NAMALWA (cell line): ENCODE measurements around the gene SLC39A11.
"Not testable (repeated sequence)": the region's sequence is repeated elsewhere in the genome, so short reads cannot be mapped to it uniquely, and the experiment has no call there.

Source experiments
- DNase-seq: peaks from one replicate; pipeline ENCODE4 v3.0.0-alpha.2; 2015; ENCODE audit warnings: low spot score

Gene SLC39A11

DNA sequence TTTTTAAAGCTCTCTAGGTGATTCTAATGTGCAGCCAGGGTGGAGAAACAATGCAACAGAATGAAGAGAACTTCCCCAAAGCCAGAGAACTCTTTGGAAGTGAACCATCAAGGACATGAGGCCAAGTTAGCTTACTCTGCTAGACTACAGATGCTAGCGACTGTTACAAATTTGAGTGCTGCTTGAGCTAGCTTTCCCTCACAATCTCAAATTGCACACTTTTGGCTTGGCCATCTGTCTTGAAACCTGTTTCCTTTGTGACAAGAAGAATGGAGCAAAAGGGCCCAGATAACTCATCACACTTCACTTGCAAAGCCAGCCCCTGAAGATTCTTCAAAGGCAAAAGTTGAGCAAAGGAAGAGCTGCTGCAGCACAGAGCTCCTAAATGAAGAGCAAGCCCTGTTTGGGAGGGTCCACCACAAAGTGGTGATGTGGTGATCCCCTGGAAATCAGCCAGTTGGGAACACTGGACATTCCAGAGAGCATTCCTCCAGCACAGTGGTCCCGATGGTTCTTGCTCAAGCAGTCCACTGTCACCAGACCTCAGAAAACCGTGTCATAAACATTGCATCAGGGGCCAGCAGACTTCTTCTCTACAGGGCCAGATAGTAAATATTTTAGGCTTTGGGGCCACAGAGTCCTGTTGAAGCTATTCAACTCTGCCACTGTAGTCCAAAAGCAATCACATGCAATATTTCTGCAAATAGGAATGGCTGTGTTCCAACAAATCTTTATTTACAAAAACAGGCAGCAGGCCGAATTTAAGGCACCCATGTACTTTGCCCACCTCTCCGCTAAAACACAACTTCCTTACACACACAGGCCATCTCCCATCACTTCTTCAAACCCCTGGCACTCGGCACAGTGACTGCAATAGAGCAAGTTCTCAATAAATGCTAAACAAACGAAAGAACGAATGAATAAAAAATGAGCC is 21.2 kb downstream of the SLC39A11 start:
- no peak for DNase-seq

DNA sequence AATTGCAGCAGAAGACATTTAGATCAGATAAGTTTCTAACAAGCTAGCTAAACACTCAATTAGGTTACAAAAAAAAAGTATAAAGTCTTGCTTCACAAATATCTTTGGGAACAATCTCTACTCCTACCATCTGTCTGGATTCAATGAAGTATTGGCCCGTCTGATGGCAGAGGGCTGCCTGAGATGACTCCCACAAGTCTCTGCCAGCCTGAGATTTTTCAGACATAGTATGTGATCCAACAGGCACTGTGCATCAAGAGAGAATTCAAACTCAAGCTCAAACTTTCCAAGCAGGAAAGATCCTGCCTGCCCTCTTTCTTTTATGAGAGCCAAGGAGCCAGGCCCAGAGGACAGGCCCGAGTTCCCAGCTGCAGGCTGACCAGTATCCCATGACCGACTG is 22.6 kb downstream of the SLC39A11 start:
- DNase-seq: no peak

DNA sequence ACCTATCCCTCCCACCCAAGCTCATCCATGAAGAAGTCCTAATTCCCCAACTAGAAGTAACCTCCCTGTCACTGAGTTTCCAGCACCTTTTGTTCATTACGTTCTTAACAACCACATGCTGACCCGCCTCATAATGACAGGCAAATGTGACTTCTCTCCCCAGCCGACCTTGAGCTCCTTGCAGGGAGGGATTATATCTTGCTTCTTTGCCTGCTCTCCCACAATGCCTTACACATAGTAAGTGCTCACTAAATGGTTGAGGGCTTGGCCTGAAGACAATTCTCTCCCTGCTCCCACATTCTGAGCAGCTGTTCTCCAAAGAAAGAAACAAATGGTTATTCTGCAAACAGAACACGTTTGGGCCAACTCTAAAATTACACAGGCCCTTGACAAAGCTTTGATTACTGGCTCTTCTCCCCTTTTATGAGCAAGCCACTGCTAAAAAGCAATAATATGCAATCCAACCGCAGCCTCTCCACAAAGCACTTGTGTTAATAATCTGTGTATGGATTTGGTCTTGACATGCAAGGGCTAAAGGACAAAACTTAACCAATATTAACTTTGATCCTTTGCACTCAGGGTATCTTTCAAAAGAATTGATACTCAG is 23.2 kb downstream of the SLC39A11 start:
- no peak for DNase-seq

DNA sequence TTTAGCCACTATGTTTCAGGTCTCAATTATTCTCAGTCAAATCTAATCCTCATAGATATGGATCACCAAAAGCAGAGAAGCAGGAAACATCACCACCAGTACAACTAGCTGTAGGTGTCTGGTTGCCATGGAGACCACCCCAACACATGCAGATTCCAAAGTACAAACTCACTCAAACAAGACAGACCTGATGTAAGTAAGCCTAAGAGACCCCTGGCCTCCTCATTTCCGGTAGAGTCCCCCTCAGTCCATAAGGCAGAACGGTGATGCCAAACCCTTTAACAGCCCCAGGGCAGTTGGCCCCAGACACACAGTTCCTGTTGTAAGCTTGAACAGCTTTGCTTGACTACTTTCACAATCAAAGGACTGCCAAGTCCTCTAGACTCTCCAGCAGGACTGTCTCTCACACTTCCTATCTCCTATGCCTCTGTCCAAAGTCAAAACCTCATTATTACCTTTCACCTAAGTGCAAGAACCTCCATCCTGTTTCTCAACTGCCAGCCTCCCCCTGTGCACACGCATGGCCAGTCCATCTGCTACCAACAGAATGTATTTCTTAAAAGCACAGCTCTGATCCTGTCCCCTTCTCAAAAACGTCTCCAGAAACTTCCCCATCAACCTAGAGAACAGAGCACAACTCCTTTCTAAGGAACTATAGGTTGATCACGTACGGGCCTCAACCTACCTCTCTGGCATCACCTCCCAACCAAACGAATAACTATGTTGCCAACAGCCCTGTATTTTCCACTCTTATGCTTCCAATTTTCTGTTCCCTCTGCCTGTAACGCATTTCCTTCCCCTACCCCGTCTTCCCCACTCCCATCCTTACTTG is 23.9 kb downstream of the SLC39A11 start:
- no peak for DNase-seq

DNA sequence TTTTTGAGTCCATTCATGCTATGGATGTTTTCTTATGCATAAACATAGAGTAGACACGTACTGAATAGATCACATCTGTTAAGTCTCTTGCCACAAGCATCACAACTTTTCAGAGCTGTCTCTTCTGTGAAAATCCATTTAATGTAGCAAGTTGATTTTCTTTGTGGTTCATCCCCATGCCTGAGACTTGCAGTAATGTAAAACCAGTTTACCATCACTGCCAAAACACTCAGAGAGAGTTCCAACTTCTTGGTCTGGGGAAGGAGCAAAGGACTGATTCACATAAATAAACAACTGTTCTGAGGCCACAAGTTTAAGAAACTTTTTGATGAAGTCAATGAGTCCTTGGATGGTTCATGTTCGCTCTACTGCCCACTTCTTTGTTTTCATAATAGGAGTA is 24.8 kb downstream of the SLC39A11 start:
- not testable (repeated sequence) for DNase-seq

DNA sequence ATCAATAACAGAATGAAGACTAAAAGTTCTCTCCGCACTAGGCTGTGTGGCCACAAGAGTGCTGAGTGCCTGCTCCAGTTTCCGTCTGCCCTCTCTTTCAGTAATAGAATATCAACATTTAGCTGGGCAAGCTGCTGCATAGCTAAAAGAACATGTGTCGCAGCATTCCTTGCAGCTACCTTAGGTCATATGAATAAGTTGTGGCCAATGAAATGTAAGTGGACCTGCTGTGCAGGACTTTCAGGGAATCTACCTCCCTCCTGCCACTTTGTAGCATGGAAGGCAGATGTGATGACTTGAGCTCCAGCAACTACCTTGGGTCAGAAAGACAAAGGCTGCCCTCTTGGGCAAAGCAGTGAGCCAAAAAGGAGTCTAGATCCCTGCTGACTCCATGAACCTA is 25.4 kb downstream of the SLC39A11 start:
- DNase-seq: no peak

DNA sequence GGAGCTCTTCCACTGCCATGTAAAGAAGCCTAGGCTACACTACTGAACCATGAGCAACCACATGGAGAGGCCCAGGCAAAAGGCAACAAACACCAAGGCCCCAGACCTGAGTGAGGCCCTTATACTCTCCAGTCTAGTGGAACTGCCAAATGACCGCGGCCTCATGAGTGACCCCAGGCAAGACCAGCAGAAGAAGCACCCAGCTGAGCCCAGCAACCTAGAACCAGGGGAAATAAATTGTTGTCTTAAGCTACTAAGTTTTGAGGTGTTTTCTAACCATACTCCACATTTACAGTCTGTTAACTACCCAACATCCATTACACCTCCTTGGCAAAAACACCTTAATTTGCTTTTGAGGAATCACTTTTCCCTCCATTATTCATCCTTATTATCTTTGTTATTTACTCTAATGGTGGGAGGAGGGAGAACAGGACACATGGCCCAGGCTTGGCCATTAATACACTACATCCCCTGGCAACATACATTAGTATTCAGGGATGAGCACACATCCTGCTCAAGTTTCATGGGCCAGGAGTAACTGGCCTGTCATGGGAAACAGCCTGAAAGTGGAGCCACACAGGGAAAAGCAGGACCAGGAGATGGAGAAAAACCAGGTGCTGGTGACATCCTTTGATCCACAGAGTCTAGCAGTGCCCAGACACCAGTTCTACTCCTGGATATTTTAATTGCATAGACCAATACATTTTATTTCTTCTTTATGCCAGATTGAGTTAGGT is 26.2 kb downstream of the SLC39A11 start:
- DNase-seq: no peak

DNA sequence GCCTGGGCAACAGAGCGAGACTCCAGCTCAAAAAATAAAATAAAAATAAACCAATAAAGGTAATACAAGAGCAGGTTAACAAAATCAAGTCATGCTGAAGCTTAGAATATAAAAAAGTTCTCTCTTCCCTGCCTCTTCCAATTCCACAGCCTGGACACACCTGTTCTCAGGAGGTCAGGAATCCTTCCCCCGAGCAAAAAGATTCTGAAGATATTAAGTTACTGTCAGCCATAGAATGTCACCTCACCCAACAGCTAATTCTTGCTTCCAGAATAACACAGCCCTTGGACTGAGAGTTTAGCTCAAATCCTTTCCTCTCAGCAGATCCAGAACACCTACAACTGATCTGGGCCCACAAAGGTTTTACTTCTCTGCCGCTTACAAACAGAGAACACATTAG is 27.1 kb downstream of the SLC39A11 start:
- no peak for DNase-seq

DNA sequence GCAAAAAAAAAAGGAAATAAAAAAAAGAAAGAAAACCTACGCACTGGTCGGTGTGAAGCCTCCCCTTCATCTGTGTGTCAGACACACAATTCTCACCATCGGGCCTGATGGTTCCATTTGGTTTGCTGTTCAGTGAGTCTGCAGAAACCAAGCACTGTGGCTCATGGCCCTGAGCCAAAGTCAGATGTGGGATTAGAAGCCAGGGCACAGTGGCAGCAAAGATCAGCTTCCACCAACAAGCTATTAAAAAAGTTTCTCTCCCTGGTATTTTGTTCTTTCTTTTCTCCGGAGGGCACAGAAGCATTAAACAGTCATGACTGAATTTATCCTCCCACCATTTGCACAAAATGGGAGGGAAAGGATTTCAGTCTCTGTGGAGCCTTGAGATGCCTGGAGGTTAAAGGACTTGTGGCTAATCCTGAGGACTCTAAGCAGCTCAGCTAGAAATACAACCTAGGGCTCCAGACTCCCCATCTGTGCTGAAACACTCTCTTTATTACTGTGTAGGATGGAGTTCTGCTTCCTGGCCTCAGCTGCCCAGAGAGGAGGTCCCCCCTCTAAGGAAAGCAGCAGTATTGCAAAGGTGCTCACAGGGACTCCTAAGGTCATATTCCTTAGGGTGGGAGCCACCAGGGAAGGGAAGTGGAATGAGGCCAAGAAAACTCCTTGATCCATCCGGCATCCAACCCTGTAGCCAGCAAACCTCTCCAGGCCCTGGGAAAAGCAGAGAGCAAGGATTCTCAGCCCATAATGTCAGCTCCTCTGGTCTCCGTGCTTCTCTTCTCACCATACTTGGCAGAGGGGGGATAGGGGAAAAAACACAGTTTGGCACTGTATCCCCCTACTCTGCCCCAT is 28.2 kb downstream of the SLC39A11 start:
- DNase-seq: no peak

DNA sequence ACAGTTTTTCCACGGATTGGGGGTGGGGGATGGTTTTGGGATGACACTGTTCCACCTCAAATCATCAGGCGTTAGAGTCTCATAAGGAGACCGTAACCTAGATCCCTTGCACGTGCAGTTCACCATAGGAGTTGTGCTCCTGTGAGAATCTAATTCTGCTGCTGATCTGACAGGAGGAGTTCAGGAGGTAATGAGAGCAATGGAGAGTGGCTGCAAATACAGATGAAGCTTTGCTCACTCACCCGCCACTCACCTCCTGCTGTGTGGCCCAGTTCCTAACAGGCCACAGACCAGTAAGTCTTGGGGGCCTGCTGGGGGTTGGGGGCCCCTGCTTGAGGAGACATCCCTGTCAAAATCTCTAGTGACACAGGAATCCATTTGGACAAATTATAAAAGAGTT is 29.8 kb downstream of the SLC39A11 start:
- DNase-seq: no peak

DNA sequence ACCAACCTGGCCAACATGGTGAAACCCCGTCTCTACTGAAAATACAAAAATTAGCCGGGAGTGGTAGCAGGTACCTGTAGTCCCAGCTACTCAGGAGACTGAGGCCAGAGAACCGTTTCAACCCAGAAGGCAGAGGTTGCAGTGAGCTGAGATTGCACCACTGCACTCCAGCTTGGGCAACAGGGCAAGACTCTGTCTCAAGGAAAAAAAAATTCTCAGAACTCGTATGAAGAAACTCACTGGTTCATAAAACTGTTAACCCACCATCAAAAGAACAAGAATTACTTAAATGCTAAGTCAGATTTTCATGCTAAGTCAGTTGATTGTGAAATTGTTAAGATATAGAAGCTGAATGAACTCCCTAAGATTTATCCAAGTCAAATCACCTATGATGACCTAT is 31.3 kb downstream of the SLC39A11 start:
- no peak for DNase-seq

DNA sequence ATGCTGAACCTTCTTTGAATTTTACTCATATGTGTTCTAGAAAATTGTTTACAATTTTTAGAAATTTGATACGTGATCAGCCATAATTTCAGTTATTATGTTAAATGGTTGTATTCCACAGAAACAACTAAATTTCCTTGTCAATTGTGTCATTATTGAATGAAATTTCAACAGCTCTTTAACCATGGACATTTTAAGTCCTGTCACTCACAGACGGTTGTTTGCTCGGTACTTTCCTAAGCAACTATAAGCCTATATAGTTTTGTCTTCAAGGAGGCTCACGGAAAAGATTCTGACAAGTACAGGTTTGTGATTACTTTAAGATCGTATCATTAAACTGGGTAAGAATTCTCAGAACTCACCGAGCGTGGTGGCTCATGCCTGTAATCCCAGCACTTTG is 31.8 kb downstream of the SLC39A11 start:
- no peak for DNase-seq

DNA sequence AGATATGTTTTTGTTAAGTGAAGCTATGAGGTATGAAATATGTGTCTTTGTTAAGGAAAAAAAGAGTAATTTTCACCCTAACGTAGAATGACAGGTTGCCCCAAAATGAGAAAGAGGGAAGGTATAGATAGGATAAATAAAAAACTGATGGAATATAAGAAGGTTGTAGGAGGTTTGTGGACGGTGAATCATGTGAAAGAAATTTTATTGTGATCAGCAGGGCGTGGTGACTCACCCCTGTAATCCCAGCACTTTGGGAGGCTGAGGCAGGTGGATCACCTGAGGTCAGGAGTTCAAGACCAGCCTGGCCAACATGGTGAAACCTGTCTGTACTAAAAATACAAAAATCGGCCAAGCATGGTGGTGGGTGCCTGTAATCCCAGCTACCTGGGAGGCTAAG is 32.8 kb downstream of the SLC39A11 start:
- not testable (repeated sequence) for DNase-seq

DNA sequence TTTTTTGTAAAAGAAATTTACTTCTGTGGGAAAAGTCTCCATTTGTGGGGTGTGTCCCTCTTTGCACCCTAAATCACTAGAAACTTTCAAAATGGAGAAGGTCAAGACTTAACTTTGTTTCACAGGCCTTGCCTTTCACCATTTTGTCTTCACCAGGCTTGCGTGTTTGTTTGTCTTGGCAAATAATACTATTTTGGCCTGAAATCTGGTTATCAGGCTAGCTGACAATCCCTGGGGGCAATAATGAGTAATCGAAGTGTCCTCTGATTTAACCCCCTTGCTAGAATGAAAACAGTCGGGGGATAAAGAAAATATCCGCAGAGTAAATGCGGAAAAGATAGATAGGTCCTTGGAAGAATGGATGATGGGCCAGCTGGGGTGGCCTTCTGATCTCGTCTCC is 34.5 kb downstream of the SLC39A11 start:
- DNase-seq: no peak

DNA sequence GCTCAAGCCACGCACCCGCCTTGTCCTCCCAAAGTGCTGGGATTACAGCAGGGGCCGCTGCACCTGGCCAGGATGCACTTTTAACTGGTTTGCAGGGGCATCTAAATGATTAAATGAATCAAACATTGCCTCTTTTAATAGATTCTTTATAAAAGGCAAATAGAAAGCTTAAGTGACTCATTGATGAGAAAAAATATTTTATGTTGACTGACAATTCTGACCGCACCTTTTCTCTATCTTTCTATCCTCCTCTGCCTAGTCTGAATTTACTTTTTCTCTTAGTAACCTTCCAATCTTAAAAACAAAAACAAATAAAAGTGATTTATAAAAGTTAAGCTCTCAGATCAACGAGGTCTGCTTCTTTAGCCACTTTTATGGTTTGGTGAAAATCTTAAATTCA is 35.3 kb downstream of the SLC39A11 start:
- no peak for DNase-seq

DNA sequence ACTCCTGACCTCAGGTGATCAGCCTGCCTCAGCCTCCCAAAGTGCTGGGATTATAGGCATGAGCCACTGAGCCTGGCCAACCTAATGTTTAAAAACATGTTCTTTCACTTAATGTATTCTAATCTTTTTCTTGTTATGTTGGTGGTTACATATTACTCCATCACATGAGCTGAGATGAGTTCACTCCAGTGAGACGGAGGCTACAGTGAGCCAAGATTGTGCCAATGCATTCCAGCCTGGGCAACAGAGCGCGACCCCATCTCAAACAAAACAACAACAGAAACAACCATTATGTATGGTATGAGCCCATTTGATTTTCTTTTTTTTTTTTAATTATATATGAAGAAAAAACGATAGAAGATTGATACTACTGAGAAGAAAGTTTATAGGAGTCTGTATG is 39.6 kb downstream of the SLC39A11 start:
- DNase-seq: no peak

DNA sequence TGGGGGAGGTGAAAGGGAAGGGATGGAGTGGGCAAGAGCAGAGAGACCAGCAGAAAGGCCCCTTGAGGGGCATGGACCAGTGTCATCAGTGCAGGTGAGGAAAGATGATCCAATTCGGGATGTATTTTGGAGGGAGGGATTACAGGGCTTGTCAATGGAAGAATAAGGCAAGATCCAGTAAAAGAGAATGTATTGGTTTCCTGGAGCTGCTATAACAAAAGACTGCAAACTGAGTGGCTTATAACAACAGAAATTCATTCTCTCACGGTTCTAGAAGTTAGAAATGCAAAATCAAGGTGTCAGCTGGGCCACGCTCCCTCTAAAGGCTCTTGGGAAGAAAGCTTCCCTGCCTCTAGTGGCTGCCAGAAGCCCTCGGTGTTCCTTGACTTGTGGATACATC is 41.7 kb downstream of the SLC39A11 start:
- DNase-seq: no peak

DNA sequence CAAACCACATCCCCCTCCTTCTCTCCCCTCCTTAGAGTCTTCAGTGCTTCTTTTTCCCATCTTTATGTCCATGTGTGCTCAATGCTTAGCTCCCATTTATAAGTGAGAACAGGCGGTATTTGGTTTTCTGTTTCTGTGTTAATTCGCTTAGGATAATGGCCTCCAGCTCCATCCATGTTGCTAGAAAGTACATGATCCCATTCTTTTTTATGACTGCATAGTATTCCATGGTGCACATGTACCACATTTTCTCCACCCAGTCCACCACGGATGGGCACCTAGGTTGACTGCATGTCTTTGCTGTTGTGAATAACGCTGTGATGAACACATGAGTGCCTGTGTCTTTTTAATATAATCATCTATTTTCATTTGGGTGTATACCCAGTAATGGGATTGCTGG is 44.3 kb downstream of the SLC39A11 start:
- DNase-seq: no peak

DNA sequence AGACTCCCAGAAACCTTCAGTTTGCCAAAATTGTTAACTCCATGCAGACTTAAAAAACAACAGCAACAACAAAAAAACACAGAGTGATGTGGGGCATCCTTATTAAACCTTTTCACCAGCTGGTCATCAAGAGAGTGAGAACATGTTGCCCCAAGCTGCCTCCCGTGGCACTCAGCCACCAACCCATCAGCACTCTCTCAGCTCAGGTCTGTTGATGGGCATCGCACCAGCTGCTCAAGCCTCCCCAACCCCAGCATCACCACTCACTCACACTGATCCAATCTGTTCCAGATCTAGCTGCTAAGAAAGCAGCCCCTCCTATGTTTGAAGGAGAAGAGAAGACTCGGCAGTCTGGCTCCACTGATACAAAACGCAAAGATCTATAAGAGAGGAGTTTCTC is 46.8 kb downstream of the SLC39A11 start:
- DNase-seq: no peak

DNA sequence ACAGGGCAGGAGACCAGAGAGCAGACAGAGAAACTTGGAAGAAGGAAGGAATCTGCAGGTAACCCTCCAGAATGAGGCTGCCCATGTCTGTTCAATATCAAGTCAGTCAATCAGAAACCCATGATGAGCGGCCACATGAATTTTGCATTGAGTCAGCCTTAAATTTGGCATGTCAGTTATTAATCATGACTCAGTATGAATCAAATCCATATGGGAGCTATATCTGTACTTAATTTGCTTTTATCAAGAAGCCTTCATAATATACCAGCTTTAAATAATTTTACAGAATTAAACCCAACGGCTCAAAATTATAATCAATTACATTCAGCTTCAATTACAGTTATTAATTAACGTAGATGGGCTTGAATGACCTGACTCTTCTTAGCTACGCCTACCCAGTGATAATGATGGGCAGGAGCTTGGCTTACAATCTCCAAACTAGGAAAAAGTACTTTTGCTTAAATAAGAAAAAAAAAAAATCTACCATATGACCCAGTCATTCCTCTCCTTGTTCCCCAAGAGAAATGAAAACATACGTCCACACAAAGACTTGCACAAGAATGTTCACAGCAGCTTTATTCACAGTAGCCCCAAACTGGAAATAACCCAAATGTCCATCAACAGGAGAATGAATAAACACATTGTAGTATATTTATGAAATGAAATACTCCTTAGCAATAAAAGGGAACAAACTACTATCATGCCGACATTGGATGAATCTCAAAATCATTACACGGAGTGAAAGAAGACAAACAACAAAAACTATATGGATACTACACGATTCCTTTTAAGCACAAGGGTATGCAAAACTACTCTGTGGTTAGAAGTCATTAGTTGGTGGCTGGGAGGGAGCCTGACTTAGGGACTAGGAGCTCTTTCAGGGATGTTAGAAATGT is 48.6 kb downstream of the SLC39A11 start:
- DNase-seq: no peak
